Aorta (tissue), 5 donors: ENCODE results near the gene TEAD4. TPM values are rescaled to one million over a fixed set of nuclear protein-coding genes. Genes with fewer than 3 reads are reported as not detected.

ENCODE experiments used
- ATAC-seq: fragments of 200-7000 bp; cut with Tn5 transposase; one replicate; pipeline ENCODE4 v1.9.1; 2022; ENCODE audit warnings: moderate library complexity; ENCODE audit not compliant: low FRiP score
- DNase-seq, 2 donors: peaks; one replicate each; pipeline ENCODE4 v3.0.0-alpha.2; 2020
- H3K27ac ChIP-seq, 2 donors: one replicate each; pipeline ENCODE4 v1.5.1; 2013; ENCODE audit warnings: low read length in 2 of 2, mild to moderate bottlenecking in 2 of 2, moderate library complexity in 2 of 2, control low read depth in 1 of 2, inconsistent platforms in 1 of 2, low read depth in 1 of 2
- H3K27me3 ChIP-seq, 2 donors: one replicate each; pipeline ENCODE4 v1.6.1; 2013; ENCODE audit warnings: control low read depth in 1 of 2, low read length in 1 of 2, mild to moderate bottlenecking in 1 of 2, moderate library complexity in 1 of 2; ENCODE audit not compliant: insufficient read depth in 2 of 2, control insufficient read depth in 1 of 2
- H3K36me3 ChIP-seq, 2 donors: one replicate each; pipeline ENCODE4 v1.6.1; 2013; ENCODE audit warnings: control low read depth in 1 of 2, low read length in 1 of 2, mild to moderate bottlenecking in 1 of 2; ENCODE audit not compliant: insufficient read depth in 2 of 2, control insufficient read depth in 1 of 2
- H3K4me1 ChIP-seq, 2 donors: one replicate each; pipeline ENCODE4 v1.6.1; 2013; ENCODE audit warnings: low read length in 2 of 2, control low read depth in 1 of 2, mild to moderate bottlenecking in 1 of 2, moderate library complexity in 1 of 2; ENCODE audit not compliant: insufficient read depth in 2 of 2, control insufficient read depth in 1 of 2
- H3K4me3 ChIP-seq, 2 donors: one replicate each; pipeline ENCODE4 v1.5.1; 2013; ENCODE audit warnings: low read length in 2 of 2, control low read depth in 1 of 2, mild to moderate bottlenecking in 1 of 2
- H3K9me3 ChIP-seq: one replicate; pipeline ENCODE4 v1.6.1; 2013; ENCODE audit warnings: mild to moderate bottlenecking, low read length; ENCODE audit not compliant: control insufficient read depth
- WGBS, 2 donors: extraction: QIAGEN DNeasy Blood & Tissue Kit; methylation state at CpG; one replicate each; pipeline ENCODE4 v1.1.7; 2013; 5-methylcytosine and 5-hydroxymethylcytosine counted together
- intact Hi-C, 2 donors: fragments of 100-400 bp; cut with DNase I; formaldehyde crosslinking; loops; one replicate each; pipeline versions ENCODE4 v1.14.2 to v1.15.0; 2022
- polyA plus RNA-seq, 2 donors: library from polyadenylated mRNA; stranded (reverse); fragments of 200-250 nt; gene quantifications; one replicate each; pipeline ENCODE4 v1.2.3, GENCODE V29; 2013
- total RNA-seq, 2 donors: library from RNA; stranded (reverse); fragmentation: NEBNext Ultra II Directional; extraction: Animal tissue kit (Norgen Biotek cat#: 25700); gene quantifications; one replicate each; pipeline ENCODE4 v1.2.1, GENCODE V29; 2021
- donor health status: healthy with polysubstance abuse.
- donor health status: Bipolar disorder and iron deficiency.
- donor health status: DM: no; HTN: no; CAD: no.
- donor health status: DM: no; HTN: no; CAD: no.
- donor health status: DM: yes; HTN: yes; CAD: no.

The TEAD4 gene
- total and polyA plus RNA-seq, 4 donors = 8.9 to 29.0 (median 20.2) TPM

- H3K4me3 ChIP-seq = no peak overlapping the region
- WGBS, 2 donors = 93 to 94% methylated on average over 9 of the region's 9 CpGs
- no peaks in the 10 kb centered on the region for H3K27me3 ChIP-seq
- H3K4me1 ChIP-seq = no peaks in the 10 kb centered on the region
- intact Hi-C loops = no loop called here
- ATAC-seq (no peak), DNase-seq (no peak)
- H3K27ac ChIP-seq = no peak overlapping the region
- H3K9me3 ChIP-seq = no peaks in the 10 kb centered on the region
- no peaks in the 10 kb centered on the region for H3K36me3 ChIP-seq
Observed at GRCh38 chr12:3086729-3087323, 127.6 kb downstream of the TEAD4 start.

- no peak for ATAC-seq
Observed at GRCh38 chr12:3087758-3088650, 128.8 kb downstream of the TEAD4 start.

GRCh38 chr12:3089588-3089987, 130.4 kb downstream of the TEAD4 start:
- no peaks in the 10 kb centered on the region for H3K4me1 ChIP-seq
- intact Hi-C loops = no loop called here
- H3K9me3 ChIP-seq = no peaks in the 10 kb centered on the region
- ATAC-seq = no peak
- 97% methylated on average over 5 of the region's 5 CpGs for WGBS, 2 donors
- no peak overlapping the region for H3K4me3 ChIP-seq
- DNase-seq = no peak
- no peak overlapping the region for H3K27ac ChIP-seq
- no peaks in the 10 kb centered on the region for H3K36me3 ChIP-seq
- H3K27me3 ChIP-seq = no peaks in the 10 kb centered on the region

More at GRCh38 chr12:3087758-3088650, 128.8 kb downstream of the TEAD4 start:
- H3K4me1 ChIP-seq = no peaks in the 10 kb centered on the region
- H3K36me3 ChIP-seq = no peaks in the 10 kb centered on the region
- no peak overlapping the region for H3K4me3 ChIP-seq
- no peaks in the 10 kb centered on the region for H3K9me3 ChIP-seq
- no peak overlapping the region for H3K27ac ChIP-seq
- DNase-seq = no peak
- intact Hi-C loops = no loop called here
- WGBS, 2 donors = 71 to 82% methylated on average over 11 of the region's 11 CpGs
- no peaks in the 10 kb centered on the region for H3K27me3 ChIP-seq

Other genes starting within 250 kb of the TEAD4 start
- gene FKBP4, start 164.4 kb upstream of the TEAD4 start, total RNA-seq = 10 to 100 TPM; 42.9 to 50.2 TPM
- gene FKBP4, start 164.4 kb upstream of the TEAD4 start, polyA plus RNA-seq = 10 to 100 TPM; 18.2 to 23.8 TPM
- gene ITFG2, start 146.7 kb upstream of the TEAD4 start, total RNA-seq = 10 to 100 TPM; 23.9 to 43.7 TPM
- gene ITFG2, start 146.7 kb upstream of the TEAD4 start, polyA plus RNA-seq = 10 to 100 TPM in 1 of 2 donors, 1 to 10 TPM in 1; 5.9 to 33.2 TPM
- 1 to 10 TPM; 7.8 to 8.1 TPM for gene NRIP2, start 124.4 kb upstream of the TEAD4 start, total RNA-seq
- gene NRIP2, start 124.4 kb upstream of the TEAD4 start, polyA plus RNA-seq = 1 to 10 TPM; 1.8 to 7.9 TPM
- not detected for gene TEX52, start 102.4 kb upstream of the TEAD4 start, total RNA-seq
- gene TEX52, start 102.4 kb upstream of the TEAD4 start, polyA plus RNA-seq = not detected
- 1 to 10 TPM in 1 of 2 donors, under 1 TPM in 1; 0.84 to 1.6 TPM for gene FOXM1, start 82.2 kb upstream of the TEAD4 start, total RNA-seq
- 1 to 10 TPM in 1 of 2 donors, under 1 TPM in 1; 0.20 to 6.1 TPM for gene FOXM1, start 82.2 kb upstream of the TEAD4 start, polyA plus RNA-seq
- 10 to 100 TPM in 1 of 2 donors, 1 to 10 TPM in 1; 7.9 to 12.5 TPM for gene RHNO1, start 82.2 kb upstream of the TEAD4 start, total RNA-seq
- 10 to 100 TPM in 1 of 2 donors, 1 to 10 TPM in 1; 5.0 to 11.4 TPM for gene RHNO1, start 82.2 kb upstream of the TEAD4 start, polyA plus RNA-seq
- 10 to 100 TPM; 22.4 to 35.0 TPM for gene TULP3, start 68.5 kb upstream of the TEAD4 start, total RNA-seq
- gene TULP3, start 68.5 kb upstream of the TEAD4 start, polyA plus RNA-seq = 10 to 100 TPM; 10.5 to 26.6 TPM
- 10 to 100 TPM; 43.5 to 50.6 TPM for gene TSPAN9, start 118.0 kb downstream of the TEAD4 start, total RNA-seq
- gene TSPAN9, start 118.0 kb downstream of the TEAD4 start, polyA plus RNA-seq = 10 to 100 TPM in 1 of 2 donors, 1 to 10 TPM in 1; 7.1 to 27.4 TPM